GM13976 (cell line): Measurements from ENCODE around the gene TCFL5.

Experiments used
- DNase-seq: peaks from one replicate; pipeline ENCODE4 v3.0.0; 2012; ENCODE audit warnings: low spot score
- CTCF ChIP-seq: IDR thresholded peaks from 2 replicates; pipeline ENCODE4 v1.5.1; 2012; ENCODE audit warnings: borderline replicate concordance, mild to moderate bottlenecking; ENCODE audit not compliant: insufficient read depth; ENCODE audit errors: extremely low read depth, missing control alignments, control extremely low read depth
- in situ Hi-C: fragments of 300-500 bp; cut with MboI; formaldehyde crosslinking; loops from one replicate; pipeline ENCODE4 v1.12.0; 2022; ENCODE audit warnings: low sequenced_read_pairs, mixed read lengths, inconsistent platforms; ENCODE audit not compliant: unreplicated experiment

TCFL5 gene

GRCh38 chr20:62830821-62831220, 30.8 kb downstream of the TCFL5 start:
- DNase-seq = no peak
- no peak for TF ChIP-seq CTCF
- in situ Hi-C loops = no loop called here

DNA sequence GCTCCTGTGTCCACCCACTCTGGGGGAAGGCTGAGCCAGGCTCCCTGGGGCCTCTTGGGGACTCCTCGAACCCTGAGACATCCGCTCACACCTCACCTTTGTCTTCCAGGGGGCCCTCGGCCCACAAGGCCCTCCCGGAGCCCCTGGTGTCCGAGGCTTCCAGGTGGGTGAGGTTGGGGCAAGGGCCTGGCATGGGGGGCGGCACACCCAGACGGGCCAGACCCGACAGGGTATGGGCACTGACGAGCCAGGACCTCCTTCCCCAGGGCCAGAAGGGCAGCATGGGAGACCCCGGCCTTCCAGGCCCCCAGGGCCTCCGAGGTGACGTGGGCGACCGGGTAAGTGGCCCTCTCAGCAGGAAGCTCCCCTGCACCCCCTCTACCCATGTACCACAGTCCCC, 31.4 kb downstream of the TCFL5 start:
- no peak for DNase-seq
- no peak for TF ChIP-seq CTCF
- in situ Hi-C loops = no loop called here

DNA sequence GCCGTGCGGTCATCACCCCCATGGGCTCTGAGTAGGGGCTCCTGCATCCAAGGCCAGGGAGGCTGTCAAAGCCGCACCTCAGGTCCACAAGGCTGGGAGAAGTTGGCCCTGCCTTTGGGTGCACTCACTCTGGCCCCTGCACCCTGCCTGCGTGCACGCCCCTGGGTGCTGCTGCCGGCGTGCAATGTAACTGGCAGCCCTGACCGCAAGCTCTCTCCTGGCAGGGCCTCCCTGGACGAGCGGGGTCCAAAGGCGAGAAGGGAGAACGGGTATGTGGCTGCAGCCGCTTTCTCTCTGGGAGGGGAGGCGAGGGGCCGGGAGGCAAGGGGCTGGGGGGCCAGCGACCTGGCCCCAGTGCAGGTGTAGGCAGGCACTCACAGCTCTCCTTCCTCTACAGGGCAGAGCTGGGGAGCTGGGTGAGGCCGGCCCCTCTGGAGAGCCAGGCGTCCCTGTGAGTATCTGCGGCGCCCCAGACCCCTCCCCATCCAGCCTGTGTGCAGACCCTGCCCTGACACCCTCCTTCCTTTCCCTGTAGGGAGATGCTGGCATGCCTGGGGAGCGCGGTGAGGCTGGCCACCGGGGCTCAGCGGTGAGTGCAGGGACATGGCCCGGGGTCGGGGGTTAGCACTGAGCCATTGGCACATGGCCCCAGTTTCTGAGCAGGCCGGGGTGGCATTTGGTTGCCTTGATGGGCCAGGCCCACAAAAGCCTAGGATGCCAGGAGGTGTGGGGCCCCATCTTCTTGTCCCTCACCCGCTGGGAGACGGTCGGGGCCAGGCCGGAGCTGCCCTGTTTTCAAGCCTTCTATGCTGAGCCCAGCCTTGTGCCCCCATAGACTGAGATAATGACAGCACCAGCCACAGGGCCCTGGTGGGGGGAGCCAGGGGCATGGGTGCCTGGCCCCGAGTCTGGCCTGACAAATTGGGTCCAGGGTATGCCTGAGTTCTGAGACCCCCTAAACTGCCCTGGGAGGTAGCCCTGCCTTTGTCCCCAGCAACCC, 32.1 kb downstream of the TCFL5 start:
- DNase-seq = no peak

GRCh38 chr20:62828511-62829230, 33.0 kb downstream of the TCFL5 start:
- no peak for DNase-seq
- in situ Hi-C loops = no loop called here
- TF ChIP-seq CTCF = no peak

More for the DNA sequence above, 32.1 kb downstream of the TCFL5 start:
- in situ Hi-C loops = no loop called here
- TF ChIP-seq CTCF = no peak

DNA sequence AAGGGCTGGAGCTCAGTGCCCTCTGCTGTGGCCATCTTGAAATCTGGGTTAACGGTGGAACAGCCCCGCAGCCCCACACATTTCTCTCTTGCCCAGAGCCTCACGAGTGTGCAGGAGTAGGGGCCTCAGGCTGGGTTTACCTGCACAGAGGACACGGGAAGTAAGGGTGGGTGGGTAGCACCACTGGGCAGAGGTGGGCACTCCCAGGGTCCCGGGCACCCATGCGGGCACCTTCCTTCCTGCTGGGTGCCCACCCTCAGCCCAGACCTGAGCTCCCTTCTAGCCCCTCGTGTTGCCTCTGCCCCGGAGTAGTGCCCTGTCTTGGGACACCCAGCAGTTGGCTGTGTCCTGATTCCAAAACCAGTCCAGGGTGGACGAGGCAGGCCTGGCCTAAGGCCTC, 33.6 kb downstream of the TCFL5 start:
- no peak for TF ChIP-seq CTCF
- in situ Hi-C loops = no loop called here

GRCh38 chr20:62827311-62828038, 34.1 kb downstream of the TCFL5 start:
- no peak for TF ChIP-seq CTCF
- in situ Hi-C loops = no loop called here
- no peak for DNase-seq

More for the DNA sequence above, 33.6 kb downstream of the TCFL5 start:
- no peak for DNase-seq
